Measurements from ENCODE around the gene IGFBP2.

Gene IGFBP2

DNA sequence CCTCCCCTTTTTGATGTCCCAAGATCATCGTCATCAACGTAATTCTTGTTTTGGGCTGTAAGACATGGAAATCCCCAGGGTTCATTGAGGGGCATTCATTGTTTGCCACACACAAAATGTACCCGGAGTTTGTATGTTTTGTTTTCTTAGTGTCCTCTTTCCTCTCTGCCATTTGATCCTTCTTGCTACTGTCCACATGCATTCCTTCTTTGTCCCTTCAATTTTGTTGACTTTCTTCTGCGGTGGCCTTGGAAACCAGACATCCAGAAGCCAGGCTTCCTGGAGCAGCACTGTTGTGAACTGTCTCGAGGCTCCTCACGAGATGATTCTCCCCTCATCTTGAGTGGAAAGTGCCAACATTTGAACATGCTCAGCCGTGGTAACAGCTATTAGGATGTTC is 24.8 kb downstream of the IGFBP2 start:
- Histone ChIP-seq H3K27ac (ENCODE audit: low read length) (no peak overlapping the region), H2AFZ (ENCODE audit: low read depth, low read length) (no peak overlapping the region), H3K36me3 (replicated peaks; ENCODE audit: low read depth, low read length) (no peaks in the 10 kb centered on the region), H3K4me2 (ENCODE audit: low read length) (no peak overlapping the region), H3K79me2 (ENCODE audit: low read length) (no peaks in the 10 kb centered on the region), H3K9ac (ENCODE audit: low read length) (no peak overlapping the region), H3K4me1 (ENCODE audit: low read length) (peaks cover 2% of the 10 kb centered on the region; the same call in 1 of the 2 replicates), H3K9me3 (ENCODE audit: insufficient read depth, low read length) (no peaks in the 10 kb centered on the region), H3K27me3 (ENCODE audit: low read depth, low read length) (peaks cover 2% of the 10 kb centered on the region; the same call in 1 of the 2 replicates), H4K20me1 (ENCODE audit: insufficient read depth, low read length) (no peaks in the 10 kb centered on the region), H3K4me3 (ENCODE audit: low read length) (no peak overlapping the region)
- no peak for TF ChIP-seq EZH2phosphoT487 (IDR thresholded peaks at IDR 0.05; ENCODE audit: low read depth)
- TF ChIP-seq, protein P1, sequence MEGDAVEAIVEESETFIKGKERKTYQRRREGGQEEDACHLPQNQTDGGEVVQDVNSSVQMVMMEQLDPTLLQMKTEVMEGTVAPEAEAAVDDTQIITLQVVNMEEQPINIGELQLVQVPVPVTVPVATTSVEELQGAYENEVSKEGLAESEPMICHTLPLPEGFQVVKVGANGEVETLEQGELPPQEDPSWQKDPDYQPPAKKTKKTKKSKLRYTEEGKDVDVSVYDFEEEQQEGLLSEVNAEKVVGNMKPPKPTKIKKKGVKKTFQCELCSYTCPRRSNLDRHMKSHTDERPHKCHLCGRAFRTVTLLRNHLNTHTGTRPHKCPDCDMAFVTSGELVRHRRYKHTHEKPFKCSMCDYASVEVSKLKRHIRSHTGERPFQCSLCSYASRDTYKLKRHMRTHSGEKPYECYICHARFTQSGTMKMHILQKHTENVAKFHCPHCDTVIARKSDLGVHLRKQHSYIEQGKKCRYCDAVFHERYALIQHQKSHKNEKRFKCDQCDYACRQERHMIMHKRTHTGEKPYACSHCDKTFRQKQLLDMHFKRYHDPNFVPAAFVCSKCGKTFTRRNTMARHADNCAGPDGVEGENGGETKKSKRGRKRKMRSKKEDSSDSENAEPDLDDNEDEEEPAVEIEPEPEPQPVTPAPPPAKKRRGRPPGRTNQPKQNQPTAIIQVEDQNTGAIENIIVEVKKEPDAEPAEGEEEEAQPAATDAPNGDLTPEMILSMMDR (IDR thresholded peaks at IDR 0.05; ENCODE audit: low read depth, low read length): no peak

DNA sequence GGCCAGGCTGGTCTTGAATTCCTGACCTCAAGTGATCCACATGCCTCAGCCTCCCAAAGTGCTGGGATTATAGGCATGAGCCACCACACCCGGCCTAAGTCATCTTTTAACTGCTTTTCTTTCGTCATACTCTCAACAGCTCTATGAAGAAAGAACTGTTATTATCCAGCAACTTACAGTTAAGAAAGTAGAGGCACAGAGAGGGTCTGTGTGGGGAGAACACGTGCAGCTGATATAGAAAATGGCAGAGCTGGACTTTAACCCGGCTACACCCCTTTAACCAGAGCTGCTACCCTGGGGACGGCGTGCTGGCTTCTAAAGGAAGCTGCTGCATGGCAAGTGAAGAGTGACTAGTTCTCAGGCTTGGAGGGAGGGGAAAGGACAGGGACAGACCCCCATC is 25.5 kb downstream of the IGFBP2 start:
- Histone ChIP-seq H3K4me2 (ENCODE audit: low read length) (no peak overlapping the region), H3K27me3 (ENCODE audit: low read depth, low read length) (no peaks in the 10 kb centered on the region), H3K9me3 (ENCODE audit: insufficient read depth, low read length) (no peaks in the 10 kb centered on the region), H2AFZ (ENCODE audit: low read depth, low read length) (no peak overlapping the region), H4K20me1 (ENCODE audit: insufficient read depth, low read length) (no peaks in the 10 kb centered on the region), H3K36me3 (replicated peaks; ENCODE audit: low read depth, low read length) (no peaks in the 10 kb centered on the region), H3K27ac (ENCODE audit: low read length) (no peak overlapping the region), H3K79me2 (ENCODE audit: low read length) (no peaks in the 10 kb centered on the region), H3K4me3 (ENCODE audit: low read length) (no peak overlapping the region), H3K9ac (ENCODE audit: low read length) (no peak overlapping the region), H3K4me1 (ENCODE audit: low read length) (peaks cover 2% of the 10 kb centered on the region; the same call in 1 of the 2 replicates)
- TF ChIP-seq, protein P1 (IDR thresholded peaks at IDR 0.05; ENCODE audit: low read depth, low read length): no peak
- TF ChIP-seq EZH2phosphoT487 (IDR thresholded peaks at IDR 0.05; ENCODE audit: low read depth): no peak

DNA sequence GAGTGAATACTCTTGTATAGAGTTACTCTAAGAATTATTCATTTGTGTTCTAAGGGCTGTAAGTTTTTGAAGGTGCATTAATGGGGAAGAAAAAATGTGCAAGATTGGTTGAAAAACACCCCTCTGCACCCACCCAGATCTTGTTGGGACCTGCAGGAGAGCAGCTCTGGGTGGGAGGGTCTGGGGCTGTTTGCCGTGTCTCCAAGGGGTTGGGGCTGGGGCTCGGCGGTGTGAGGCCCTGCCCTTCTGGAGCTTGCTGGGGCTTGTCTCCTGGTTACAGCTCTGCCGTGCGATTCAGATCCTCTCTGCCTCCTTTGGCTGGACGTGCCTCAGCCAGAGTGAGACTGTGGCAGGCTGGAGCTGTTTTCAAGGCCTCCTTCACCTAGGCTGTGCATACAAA is 26.1 kb downstream of the IGFBP2 start:
- no peak overlapping the region for H3K9ac ChIP-seq (ENCODE audit: low read length)
- H3K27me3 ChIP-seq (ENCODE audit: low read depth, low read length): no peaks in the 10 kb centered on the region
- TF ChIP-seq, protein P1 (IDR thresholded peaks at IDR 0.05; ENCODE audit: low read depth, low read length): no peak
- no peak for TF ChIP-seq EZH2phosphoT487 (IDR thresholded peaks at IDR 0.05; ENCODE audit: low read depth)
- H3K36me3 ChIP-seq (replicated peaks; ENCODE audit: low read depth, low read length): no peaks in the 10 kb centered on the region
- H3K9me3 ChIP-seq (ENCODE audit: insufficient read depth, low read length): no peaks in the 10 kb centered on the region
- peaks cover 2% of the 10 kb centered on the region; the same call in 1 of the 2 replicates for H3K4me1 ChIP-seq (ENCODE audit: low read length)
- no peak overlapping the region for H3K4me3 ChIP-seq (ENCODE audit: low read length)
- no peak overlapping the region for H3K27ac ChIP-seq (ENCODE audit: low read length)
- no peaks in the 10 kb centered on the region for H4K20me1 ChIP-seq (ENCODE audit: insufficient read depth, low read length)
- no peaks in the 10 kb centered on the region for H3K79me2 ChIP-seq (ENCODE audit: low read length)
- H3K4me2 ChIP-seq (ENCODE audit: low read length): no peak overlapping the region
- H2AFZ ChIP-seq (ENCODE audit: low read depth, low read length): no peak overlapping the region

DNA sequence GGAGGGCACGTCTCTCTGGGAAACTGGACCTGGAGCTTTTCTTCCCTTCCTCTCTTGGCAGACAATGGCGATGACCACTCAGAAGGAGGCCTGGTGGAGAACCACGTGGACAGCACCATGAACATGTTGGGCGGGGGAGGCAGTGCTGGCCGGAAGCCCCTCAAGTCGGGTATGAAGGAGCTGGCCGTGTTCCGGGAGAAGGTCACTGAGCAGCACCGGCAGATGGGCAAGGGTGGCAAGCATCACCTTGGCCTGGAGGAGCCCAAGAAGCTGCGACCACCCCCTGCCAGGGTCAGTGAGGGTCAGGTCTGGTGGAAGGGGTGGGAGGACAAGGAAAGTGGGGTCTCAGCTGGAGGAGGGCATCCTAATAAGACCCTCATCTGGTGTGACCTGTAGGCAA is 27.3 kb downstream of the IGFBP2 start:
- Histone ChIP-seq H3K4me2 (ENCODE audit: low read length) (no peak overlapping the region), H3K36me3 (replicated peaks; ENCODE audit: low read depth, low read length) (no peaks in the 10 kb centered on the region), H3K9ac (ENCODE audit: low read length) (no peak overlapping the region), H3K27me3 (ENCODE audit: low read depth, low read length) (no peaks in the 10 kb centered on the region), H3K79me2 (ENCODE audit: low read length) (no peaks in the 10 kb centered on the region), H3K4me3 (ENCODE audit: low read length) (no peak overlapping the region), H4K20me1 (ENCODE audit: insufficient read depth, low read length) (no peaks in the 10 kb centered on the region), H2AFZ (ENCODE audit: low read depth, low read length) (no peak overlapping the region), H3K4me1 (ENCODE audit: low read length) (peaks cover 8% of the 10 kb centered on the region), H3K27ac (ENCODE audit: low read length) (no peak overlapping the region), H3K9me3 (ENCODE audit: insufficient read depth, low read length) (no peaks in the 10 kb centered on the region)
- TF ChIP-seq EZH2phosphoT487 (IDR thresholded peaks at IDR 0.05; ENCODE audit: low read depth): no peak
- TF ChIP-seq, protein P1 (IDR thresholded peaks at IDR 0.05; ENCODE audit: low read depth, low read length): no peak
